NCI-H2227 treated with DMSO at 0.1 percent for 48 hours (cell line): ENCODE measurements around the gene CCT6A.
"Not testable (repeated sequence)": the region's sequence is repeated elsewhere in the genome, so short reads cannot be mapped to it uniquely, and the experiment has no call there.

Experiments used
- DNase-seq: peaks from one replicate; lab custom pipeline; 2025; lab: John Stamatoyannopoulos, UW

CCT6A gene

GRCh38 chr7:56053379-56053778 lies 1.8 kb downstream of the CCT6A start:
- DNase-seq: no peak

GRCh38 chr7:56053993-56054392 lies 2.4 kb downstream of the CCT6A start:
- no peak for DNase-seq

GRCh38 chr7:56062382-56062781 lies 10.8 kb downstream of the CCT6A start:
- no peak for DNase-seq

- DNase-seq: no peak
These were observed 11.9 kb downstream of the CCT6A start for GRCh38 chr7:56063500-56063881.

- peak; percentile 77 for DNase-seq
These were observed 12.5 kb downstream of the CCT6A start, which contains the start of gene SUMF2 for GRCh38 chr7:56063882-56064625. SUMF2 (plus strand) TSS chr7:56064286; CDS start chr7:56064312, 26 bp downstream.

GRCh38 chr7:56066376-56066775 lies 14.8 kb downstream of the CCT6A start:
- DNase-seq: not testable (repeated sequence)

GRCh38 chr7:56074371-56074791 lies 22.8 kb downstream of the CCT6A start:
- DNase-seq: peak; percentile 49

GRCh38 chr7:56077681-56078080 lies 26.1 kb downstream of the CCT6A start:
- DNase-seq: no peak

GRCh38 chr7:56078196-56078595 lies 26.6 kb downstream of the CCT6A start:
- no peak for DNase-seq

- DNase-seq: no peak
These were observed 28.1 kb downstream of the CCT6A start for GRCh38 chr7:56079450-56080185.

GRCh38 chr7:56080726-56081435 lies 29.3 kb downstream of the CCT6A start:
- not testable (repeated sequence) for DNase-seq

- DNase-seq: no peak
These were observed 30.2 kb downstream of the CCT6A start for GRCh38 chr7:56081626-56082340.

GRCh38 chr7:56083150-56083785 lies 31.7 kb downstream of the CCT6A start:
- no peak for DNase-seq

GRCh38 chr7:56086761-56087160 lies 35.2 kb downstream of the CCT6A start:
- no peak for DNase-seq

- DNase-seq: no peak
These were observed 35.9 kb downstream of the CCT6A start for GRCh38 chr7:56087445-56087844.

GRCh38 chr7:56091591-56091990 lies 40.0 kb downstream of the CCT6A start:
- DNase-seq: no peak

GRCh38 chr7:56092388-56092787 lies 40.8 kb downstream of the CCT6A start:
- DNase-seq: not testable (repeated sequence)

GRCh38 chr7:56092789-56093531 lies 41.4 kb downstream of the CCT6A start, which contains the start of gene PHKG1:
PHKG1 (minus strand) TSS chr7:56092952; CDS start chr7:56088941, 4,011 bp downstream.
- DNase-seq: no peak

- no peak for DNase-seq
These were observed 46.1 kb downstream of the CCT6A start for GRCh38 chr7:56097700-56098099.

GRCh38 chr7:56098187-56099008 lies 46.8 kb downstream of the CCT6A start:
- DNase-seq: not testable (repeated sequence)
